Stimulated activated naive CD8-positive, alpha-beta T cell treated with anti-CD3 and anti-CD28 coated beads, Interleukin-15, amount 100 ng/mL, for 72 hours (primary cell): ENCODE data around the gene HOXB1.
"Not testable (repeated sequence)": the region's sequence is repeated elsewhere in the genome, so short reads cannot be mapped to it uniquely, and the experiment has no call there.

Experiments used
- ATAC-seq: fragments of 150-1000 bp; cut with Tn5 transposase; 2 replicates; pipeline ENCODE4 v1.10.0; 2021; ENCODE audit warnings: mild to moderate bottlenecking, moderate library complexity
- DNase-seq, 2 donors: peaks; one replicate each; pipeline ENCODE4 v3.0.0; 2021 to 2022
- H3K27ac Mint-ChIP-seq, 2 donors: one replicate each; pipeline ENCODE4 v1.8.0; 2022; ENCODE audit warnings: mild to moderate bottlenecking in 2 of 2, mixed read lengths in 2 of 2, moderate library complexity in 2 of 2
- H3K27me3 Mint-ChIP-seq: one replicate; pipeline ENCODE4 v1.8.0; 2022; ENCODE audit warnings: mixed read lengths
- H3K4me1 Mint-ChIP-seq: one replicate; pipeline ENCODE4 v1.8.0; 2022; ENCODE audit warnings: mild to moderate bottlenecking, mixed read lengths
- H3K4me3 Mint-ChIP-seq, 2 donors: one replicate each; pipeline ENCODE4 v1.8.0; 2022; ENCODE audit warnings: mild to moderate bottlenecking in 2 of 2, mixed read lengths in 2 of 2, moderate library complexity in 1 of 2
- H3K9me3 Mint-ChIP-seq, 2 donors: one replicate each; pipeline ENCODE4 v1.8.0; 2022; ENCODE audit warnings: mixed read lengths in 2 of 2

The HOXB1 gene

DNA sequence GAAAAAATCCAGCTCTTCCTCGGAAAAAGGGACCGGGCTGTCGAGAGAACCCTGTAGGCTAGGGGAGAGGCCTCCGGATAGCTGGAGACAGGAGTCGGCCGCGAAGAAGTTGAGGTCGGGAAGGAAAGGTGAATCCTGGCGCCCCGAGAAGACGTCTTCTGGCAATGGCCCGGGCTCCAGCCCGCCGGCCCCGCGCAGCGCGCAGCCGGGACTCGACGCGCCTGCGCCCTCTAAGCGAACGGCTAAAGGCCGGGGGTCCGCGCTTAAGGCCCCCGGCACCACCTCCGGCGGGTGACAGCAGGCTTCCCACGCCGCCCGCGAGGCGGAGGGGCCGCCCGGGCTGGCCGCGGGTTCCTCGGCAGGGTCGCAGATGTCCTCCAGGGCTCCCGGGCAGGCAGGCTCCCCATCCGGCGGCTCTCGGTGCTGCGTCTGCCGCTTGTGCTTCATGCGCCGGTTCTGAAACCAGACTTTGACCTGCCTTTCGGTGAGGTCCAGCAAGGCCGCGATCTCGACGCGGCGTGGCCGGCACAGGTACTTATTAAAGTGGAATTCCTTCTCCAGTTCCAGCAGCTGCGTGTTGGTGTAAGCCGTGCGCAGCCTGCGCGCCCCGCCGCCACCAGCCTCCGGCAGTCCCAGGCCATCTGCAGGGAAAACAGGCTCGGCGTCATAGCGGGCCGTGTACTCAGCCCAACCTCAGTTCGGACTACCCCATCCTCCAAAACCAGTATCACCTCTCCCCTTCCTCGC, 12.5 kb upstream of the HOXB1 start:
- peaks cover 60% of the 10 kb centered on the region for H3K27me3 Mint-ChIP-seq
- no peaks in the 10 kb centered on the region for H3K9me3 Mint-ChIP-seq
- peaks cover 61% of the 10 kb centered on the region for H3K4me1 Mint-ChIP-seq
- peak; percentile 77 for ATAC-seq
- peak; percentile 75 for DNase-seq
- peak overlapping the region; percentile 92 to 96 for H3K27ac Mint-ChIP-seq
- peak overlapping the region; percentile 95 for H3K4me3 Mint-ChIP-seq

DNA sequence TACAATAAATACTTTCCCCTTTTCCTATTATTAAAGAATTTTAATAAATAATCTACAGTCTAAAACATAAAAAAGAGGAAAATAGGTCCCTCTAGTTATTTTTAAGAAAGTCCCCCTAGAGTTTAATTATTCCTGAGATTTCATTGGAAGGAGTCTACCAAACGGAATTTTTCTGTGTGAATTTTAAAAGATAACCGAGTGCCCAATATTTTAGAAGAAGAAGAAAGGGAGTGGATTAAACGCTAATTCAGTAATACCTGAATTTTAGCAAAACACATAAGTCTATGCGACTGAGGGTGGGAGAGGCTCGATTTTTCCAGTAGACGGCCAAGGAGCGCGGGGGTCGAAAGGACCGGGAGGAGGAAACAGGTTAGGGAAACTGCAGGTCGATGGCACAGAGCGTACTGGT, 11.9 kb upstream of the HOXB1 start:
- Mint-ChIP-seq H3K9me3 (no peaks in the 10 kb centered on the region), H3K27ac (peak overlapping the region; percentile 87 to 96), H3K27me3 (peaks cover 60% of the 10 kb centered on the region), H3K4me1 (peaks cover 61% of the 10 kb centered on the region), H3K4me3 (peak overlapping the region; percentile 88 to 95)
- ATAC-seq (no peak), DNase-seq (no peak)

- H3K4me3 Mint-ChIP-seq, result peak overlapping the region; percentile 88 to 90
- H3K9me3 Mint-ChIP-seq, result no peaks in the 10 kb centered on the region
- no peak for ATAC-seq
- H3K27me3 Mint-ChIP-seq, result peaks cover 60% of the 10 kb centered on the region
- peak; percentile 17 to 37 for DNase-seq
- H3K4me1 Mint-ChIP-seq, result peaks cover 61% of the 10 kb centered on the region
- H3K27ac Mint-ChIP-seq, result peak overlapping the region; percentile 99 to 100
Measured at GRCh38 chr17:48542114-48542656, 11.4 kb upstream of the HOXB1 start.

DNA sequence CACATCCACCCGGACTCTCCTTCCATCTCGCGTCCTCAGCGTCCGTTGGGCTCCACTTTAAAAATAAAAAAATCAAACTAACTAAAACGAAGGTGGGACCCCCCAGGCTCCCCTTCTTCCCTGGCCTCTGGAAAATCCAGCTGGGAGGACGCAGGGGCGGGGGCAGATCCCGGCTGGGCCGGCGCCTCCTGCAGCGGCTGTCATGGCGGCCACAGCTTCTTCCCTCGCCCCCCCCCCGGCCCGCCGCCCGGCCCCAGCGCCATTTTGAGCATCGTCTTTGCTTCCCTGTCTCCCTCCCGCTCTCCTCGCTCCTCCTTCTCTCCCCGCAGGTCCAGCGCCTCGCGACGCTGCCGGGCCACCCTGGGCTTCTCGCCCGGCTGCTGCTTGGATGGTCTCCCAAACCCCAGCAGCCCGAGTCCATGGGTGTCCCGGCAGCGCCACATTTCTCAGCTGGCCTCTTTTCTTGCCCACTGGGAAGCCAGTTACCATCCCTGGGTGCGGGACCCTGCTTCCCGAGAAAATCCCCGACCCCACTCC, 10.8 kb upstream of the HOXB1 start:
- Mint-ChIP-seq H3K4me3 (peak overlapping the region; percentile 88 to 90), H3K27me3 (peaks cover 58% of the 10 kb centered on the region), H3K4me1 (peaks cover 58% of the 10 kb centered on the region), H3K9me3 (no peaks in the 10 kb centered on the region), H3K27ac (peak overlapping the region; percentile 99 to 100)
- ATAC-seq (peak; percentile 14), DNase-seq (peak; percentile 49 to 53)

- DNase-seq, result peak in 1 of 2 donors; percentile 22
- Mint-ChIP-seq H3K4me1 (peaks cover 52% of the 10 kb centered on the region), H3K9me3 (no peaks in the 10 kb centered on the region), H3K4me3 (peak overlapping the region; percentile 88 to 90), H3K27ac (peak overlapping the region; percentile 99 to 100), H3K27me3 (peaks cover 53% of the 10 kb centered on the region)
- no peak for ATAC-seq
Measured at GRCh38 chr17:48541036-48541576, 10.3 kb upstream of the HOXB1 start.

- H3K4me1 Mint-ChIP-seq, result peaks cover 47% of the 10 kb centered on the region
- DNase-seq (no peak), ATAC-seq (no peak)
- H3K27me3 Mint-ChIP-seq, result peaks cover 44% of the 10 kb centered on the region
- peak overlapping the region; percentile 13 to 20 for H3K4me3 Mint-ChIP-seq
- no peak overlapping the region for H3K27ac Mint-ChIP-seq
- H3K9me3 Mint-ChIP-seq, result no peaks in the 10 kb centered on the region
Measured at GRCh38 chr17:48540213-48540612, 9.4 kb upstream of the HOXB1 start.

- H3K27me3 Mint-ChIP-seq, result peaks cover 34% of the 10 kb centered on the region
- DNase-seq, result no peak
- H3K9me3 Mint-ChIP-seq, result no peaks in the 10 kb centered on the region
- H3K4me3 Mint-ChIP-seq, result no peak overlapping the region
- no peak for ATAC-seq
- H3K4me1 Mint-ChIP-seq, result peaks cover 38% of the 10 kb centered on the region
- H3K27ac Mint-ChIP-seq, result no peak overlapping the region
Measured at GRCh38 chr17:48539177-48539576, 8.4 kb upstream of the HOXB1 start.

- Mint-ChIP-seq H3K27me3 (peaks cover 15% of the 10 kb centered on the region), H3K4me1 (peaks cover 21% of the 10 kb centered on the region), H3K9me3 (no peaks in the 10 kb centered on the region), H3K4me3 (no peak overlapping the region), H3K27ac (no peak overlapping the region)
- ATAC-seq, result no peak
- no peak for DNase-seq
Measured at GRCh38 chr17:48537316-48537715, 6.5 kb upstream of the HOXB1 start.

DNA sequence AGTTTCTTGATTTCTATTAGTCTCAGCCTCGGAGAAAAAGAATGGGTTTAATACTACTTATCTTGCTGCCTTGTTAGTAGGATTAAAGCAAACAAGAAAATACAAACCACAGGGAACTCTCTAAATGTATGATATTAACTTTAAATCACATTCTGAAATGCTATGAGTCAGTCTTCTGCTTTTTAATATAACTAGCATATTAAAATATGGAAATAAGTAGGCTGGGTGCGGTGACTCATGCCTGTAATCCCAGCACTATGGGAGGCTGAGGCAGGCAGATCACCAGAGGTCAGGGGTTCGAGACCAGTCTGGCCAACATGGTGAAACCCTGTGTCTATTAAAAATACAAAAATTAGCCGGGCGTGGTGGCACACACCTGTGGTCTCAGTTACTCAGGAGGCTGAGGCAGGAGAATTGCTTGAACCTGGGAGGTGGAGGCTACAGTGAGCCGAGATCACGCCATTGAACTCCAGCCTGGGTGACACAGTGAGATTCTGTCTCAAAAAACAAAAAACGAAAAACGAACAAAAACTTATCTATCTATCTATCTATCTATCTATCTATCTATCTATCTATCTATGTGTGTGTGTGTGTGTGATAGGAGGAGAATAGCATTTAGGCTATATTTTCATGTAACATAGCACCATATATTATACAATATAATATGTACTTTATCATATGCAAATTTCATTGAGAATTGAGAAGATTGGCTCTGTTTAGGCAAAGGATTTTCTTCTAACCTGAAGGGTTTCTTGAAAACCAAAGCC, 5.2 kb upstream of the HOXB1 start:
- H3K9me3 Mint-ChIP-seq, H3K4me1 Mint-ChIP-seq, H3K27me3 Mint-ChIP-seq, H3K27ac Mint-ChIP-seq, DNase-seq, H3K4me3 Mint-ChIP-seq, ATAC-seq: not testable (repeated sequence)

- ATAC-seq (no peak), DNase-seq (no peak)
- peaks cover 15% of the 10 kb centered on the region for H3K27me3 Mint-ChIP-seq
- H3K4me3 Mint-ChIP-seq, result no peak overlapping the region
- H3K4me1 Mint-ChIP-seq, result peaks cover 12% of the 10 kb centered on the region
- H3K9me3 Mint-ChIP-seq, result no peaks in the 10 kb centered on the region
- H3K27ac Mint-ChIP-seq, result no peak overlapping the region
Measured at GRCh38 chr17:48532261-48532660, 1.4 kb upstream of the HOXB1 start.

GRCh38 chr17:48530208-48530886, 464 bp downstream of the HOXB1 start:
- peaks cover 33% of the 10 kb centered on the region for H3K27me3 Mint-ChIP-seq
- DNase-seq (no peak), ATAC-seq (no peak)
- no peak overlapping the region for H3K4me3 Mint-ChIP-seq
- H3K27ac Mint-ChIP-seq, result no peak overlapping the region
- H3K9me3 Mint-ChIP-seq, result no peaks in the 10 kb centered on the region
- H3K4me1 Mint-ChIP-seq, result peaks cover 21% of the 10 kb centered on the region

DNA sequence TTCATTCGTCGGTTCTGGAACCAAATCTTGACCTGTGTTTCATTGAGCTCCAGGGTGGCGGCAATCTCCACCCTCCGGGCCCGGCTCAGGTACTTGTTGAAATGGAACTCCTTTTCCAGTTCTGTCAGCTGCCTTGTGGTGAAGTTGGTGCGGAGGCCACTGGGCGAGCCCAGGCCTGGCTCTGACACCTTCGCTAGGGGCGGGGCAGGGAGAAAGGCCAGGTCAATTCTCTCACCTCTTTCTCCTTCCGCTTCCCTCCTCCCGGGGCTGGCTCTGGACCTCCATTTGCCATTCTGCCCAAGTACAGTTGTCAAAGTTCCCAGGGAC, 1.2 kb downstream of the HOXB1 start:
- Mint-ChIP-seq H3K27ac (no peak overlapping the region), H3K4me3 (no peak overlapping the region), H3K9me3 (no peaks in the 10 kb centered on the region), H3K4me1 (peaks cover 21% of the 10 kb centered on the region), H3K27me3 (peaks cover 40% of the 10 kb centered on the region)
- DNase-seq (no peak), ATAC-seq (no peak)

GRCh38 chr17:48528936-48529682, 1.7 kb downstream of the HOXB1 start:
- H3K4me3 Mint-ChIP-seq, result no peak overlapping the region
- no peaks in the 10 kb centered on the region for H3K9me3 Mint-ChIP-seq
- ATAC-seq (peak; percentile 34), DNase-seq (no peak)
- H3K27ac Mint-ChIP-seq, result no peak overlapping the region
- peaks cover 21% of the 10 kb centered on the region for H3K4me1 Mint-ChIP-seq
- H3K27me3 Mint-ChIP-seq, result peaks cover 46% of the 10 kb centered on the region

GRCh38 chr17:48528153-48528935, 2.5 kb downstream of the HOXB1 start:
- H3K27me3 Mint-ChIP-seq, result peaks cover 53% of the 10 kb centered on the region
- no peak overlapping the region for H3K27ac Mint-ChIP-seq
- no peak overlapping the region for H3K4me3 Mint-ChIP-seq
- peaks cover 21% of the 10 kb centered on the region for H3K4me1 Mint-ChIP-seq
- H3K9me3 Mint-ChIP-seq, result no peaks in the 10 kb centered on the region
- no peak for DNase-seq
- no peak for ATAC-seq
